ENCODE results near the gene UNC93B1.

The UNC93B1 gene

GRCh38 chr11:68004551-68005335 is 846 bp upstream of the UNC93B1 start:
- TF ChIP-seq, protein P1, sequence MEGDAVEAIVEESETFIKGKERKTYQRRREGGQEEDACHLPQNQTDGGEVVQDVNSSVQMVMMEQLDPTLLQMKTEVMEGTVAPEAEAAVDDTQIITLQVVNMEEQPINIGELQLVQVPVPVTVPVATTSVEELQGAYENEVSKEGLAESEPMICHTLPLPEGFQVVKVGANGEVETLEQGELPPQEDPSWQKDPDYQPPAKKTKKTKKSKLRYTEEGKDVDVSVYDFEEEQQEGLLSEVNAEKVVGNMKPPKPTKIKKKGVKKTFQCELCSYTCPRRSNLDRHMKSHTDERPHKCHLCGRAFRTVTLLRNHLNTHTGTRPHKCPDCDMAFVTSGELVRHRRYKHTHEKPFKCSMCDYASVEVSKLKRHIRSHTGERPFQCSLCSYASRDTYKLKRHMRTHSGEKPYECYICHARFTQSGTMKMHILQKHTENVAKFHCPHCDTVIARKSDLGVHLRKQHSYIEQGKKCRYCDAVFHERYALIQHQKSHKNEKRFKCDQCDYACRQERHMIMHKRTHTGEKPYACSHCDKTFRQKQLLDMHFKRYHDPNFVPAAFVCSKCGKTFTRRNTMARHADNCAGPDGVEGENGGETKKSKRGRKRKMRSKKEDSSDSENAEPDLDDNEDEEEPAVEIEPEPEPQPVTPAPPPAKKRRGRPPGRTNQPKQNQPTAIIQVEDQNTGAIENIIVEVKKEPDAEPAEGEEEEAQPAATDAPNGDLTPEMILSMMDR (IDR thresholded peaks at IDR 0.05; ENCODE audit: control extremely low read depth, extremely low read depth, low read depth, missing control alignments) = no peak
- no peak for DNase-seq (ENCODE audit: extremely low spot score)
- POLR2A ChIA-PET = no interaction called here
- CTCF ChIA-PET = interaction anchor here (0.9 kb wide), 1 partner anchor 10 kb away, joined by 4 read pairs; no protein-coding TSS in a partner anchor

GRCh38 chr11:68002938-68003845 is 705 bp downstream of the UNC93B1 start:
- ChIA-PET POLR2A (interaction anchor here (0.5 kb wide), 2 partner anchors 43 to 75 kb away, joined by 3 to 5 read pairs; no protein-coding TSS in a partner anchor), CTCF (interaction anchor here (1.0 to 1.7 kb wide), 4 partner anchors 9 to 208 kb away, joined by 3 to 8 read pairs (median 4); no protein-coding TSS in a partner anchor)
- peak; percentile 71 for DNase-seq (ENCODE audit: extremely low spot score)
- TF ChIP-seq, protein P1 (IDR thresholded peaks at IDR 0.05; ENCODE audit: control extremely low read depth, extremely low read depth, low read depth, missing control alignments) = no peak

- CTCF ChIA-PET = interaction anchor here (1.0 to 1.7 kb wide), 5 partner anchors 8 to 212 kb away, joined by 3 to 8 read pairs (median 4); no protein-coding TSS in a partner anchor
- POLR2A ChIA-PET = interaction anchor here (0.5 kb wide), 2 partner anchors 44 to 75 kb away, joined by 3 to 5 read pairs; no protein-coding TSS in a partner anchor
- TF ChIP-seq, protein P1 (IDR thresholded peaks at IDR 0.05; ENCODE audit: control extremely low read depth, extremely low read depth, low read depth, missing control alignments) = no peak
- peak; percentile 58 for DNase-seq (ENCODE audit: extremely low spot score)
Measured at GRCh38 chr11:68002575-68002937, 1.3 kb downstream of the UNC93B1 start.

DNA sequence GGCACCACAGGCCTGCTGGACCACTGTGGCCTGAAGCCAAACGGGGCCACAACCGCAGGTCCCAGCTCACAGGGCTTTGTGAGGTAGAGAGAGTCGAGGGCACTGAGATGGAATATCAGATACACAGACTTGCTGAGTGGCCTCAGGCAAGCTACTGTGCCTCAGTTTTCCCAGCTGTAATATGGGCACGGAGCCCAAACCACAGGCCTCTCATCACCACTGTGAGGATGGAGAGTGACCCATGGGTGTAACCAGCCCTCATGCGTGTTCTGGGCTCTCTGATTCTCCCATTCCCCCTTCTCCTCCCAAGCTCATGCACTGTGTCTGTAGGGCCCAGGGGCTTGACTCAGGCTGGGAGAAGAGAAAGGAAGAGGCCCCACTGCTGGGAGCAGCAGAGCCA is 4.2 kb downstream of the UNC93B1 start:
- no peak for DNase-seq (ENCODE audit: extremely low spot score)
- POLR2A ChIA-PET = no interaction called here
- CTCF ChIA-PET = no interaction called here
- TF ChIP-seq, protein P1 (IDR thresholded peaks at IDR 0.05; ENCODE audit: control extremely low read depth, extremely low read depth, low read depth, missing control alignments) = no peak

- POLR2A ChIA-PET = no interaction called here
- TF ChIP-seq, protein P1 (IDR thresholded peaks at IDR 0.05; ENCODE audit: control extremely low read depth, extremely low read depth, low read depth, missing control alignments) = no peak
- DNase-seq (ENCODE audit: extremely low spot score) = no peak
- CTCF ChIA-PET = interaction anchor here (0.9 to 1.3 kb wide), 2 partner anchors 10 to 44 kb away, joined by 3 read pairs; no protein-coding TSS in a partner anchor
Measured at GRCh38 chr11:67999201-67999629, 4.7 kb downstream of the UNC93B1 start.

Data from GM10248 (cell line).